Testis (tissue), 2 donors: ENCODE results near the gene ALG9.

Experiments used
- POLR2A ChIP-seq: fragments of 450-650 bp; IDR thresholded peaks from one replicate; pipeline ENCODE4 v1.6.1; 2017; ENCODE audit warnings: antibody characterized with exemption, mild to moderate bottlenecking, moderate library complexity
- TF ChIP-seq, protein P1 (sequence below), 3 experiments: fragments of 450-650 bp in 2 of 3; fragments of 200-600 bp in 1 of 3; sonication (generic) in 1 of 3; IDR thresholded peaks; one replicate each; pipeline ENCODE4 v1.5.1; 2016 to 2019; ENCODE audit warnings: antibody characterized with exemption in 3 of 3, mild to moderate bottlenecking in 2 of 3, moderate library complexity in 1 of 3

GRCh38 chr11:111762526-111762925 is 108.9 kb downstream of the ALG9 start:
- TF ChIP-seq, protein P1, sequence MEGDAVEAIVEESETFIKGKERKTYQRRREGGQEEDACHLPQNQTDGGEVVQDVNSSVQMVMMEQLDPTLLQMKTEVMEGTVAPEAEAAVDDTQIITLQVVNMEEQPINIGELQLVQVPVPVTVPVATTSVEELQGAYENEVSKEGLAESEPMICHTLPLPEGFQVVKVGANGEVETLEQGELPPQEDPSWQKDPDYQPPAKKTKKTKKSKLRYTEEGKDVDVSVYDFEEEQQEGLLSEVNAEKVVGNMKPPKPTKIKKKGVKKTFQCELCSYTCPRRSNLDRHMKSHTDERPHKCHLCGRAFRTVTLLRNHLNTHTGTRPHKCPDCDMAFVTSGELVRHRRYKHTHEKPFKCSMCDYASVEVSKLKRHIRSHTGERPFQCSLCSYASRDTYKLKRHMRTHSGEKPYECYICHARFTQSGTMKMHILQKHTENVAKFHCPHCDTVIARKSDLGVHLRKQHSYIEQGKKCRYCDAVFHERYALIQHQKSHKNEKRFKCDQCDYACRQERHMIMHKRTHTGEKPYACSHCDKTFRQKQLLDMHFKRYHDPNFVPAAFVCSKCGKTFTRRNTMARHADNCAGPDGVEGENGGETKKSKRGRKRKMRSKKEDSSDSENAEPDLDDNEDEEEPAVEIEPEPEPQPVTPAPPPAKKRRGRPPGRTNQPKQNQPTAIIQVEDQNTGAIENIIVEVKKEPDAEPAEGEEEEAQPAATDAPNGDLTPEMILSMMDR (IDR thresholded peaks at IDR 0.05) = no peak
- TF ChIP-seq POLR2A = no peak
